ENCODE measurements around the gene SFT2D3. TPM values are rescaled to one million over a fixed set of nuclear protein-coding genes. Genes with fewer than 3 reads are reported as not detected.
"Not testable (repeated sequence)": the region's sequence is repeated elsewhere in the genome, so short reads cannot be mapped to it uniquely, and the experiment has no call there.

Gene SFT2D3
- total RNA-seq, 1 experiment from 2014 or later, result 4.7 TPM

GRCh38 chr2:127747621-127748020 is 46.3 kb downstream of the SFT2D3 start:
- H3K4me1 ChIP-seq (ENCODE audit: insufficient read depth, low read length), result no peaks in the 10 kb centered on the region
- no peak overlapping the region for H3K18ac ChIP-seq (ENCODE audit: insufficient read length, low read depth, low read length)
- no peak overlapping the region for H3K4ac ChIP-seq (ENCODE audit: low read depth, low read length)
- no peak overlapping the region for H3K9ac ChIP-seq (ENCODE audit: extremely low read depth, insufficient read length, low read length)
- no peak overlapping the region for H3T11ph ChIP-seq (ENCODE audit: low read length)
- H2AFZ ChIP-seq (ENCODE audit: low read length), result no peak overlapping the region
- H3K4me1 Mint-ChIP-seq, result no peaks in the 10 kb centered on the region
- H3K56ac ChIP-seq (ENCODE audit: insufficient read length, low read depth, low read length), result no peak overlapping the region
- no peaks in the 10 kb centered on the region for H3K79me1 ChIP-seq (ENCODE audit: insufficient read depth, low read depth, low read length, poor library complexity, severe bottlenecking)
- no peak overlapping the region for H4K91ac ChIP-seq (ENCODE audit: insufficient read length, low read depth, low read length)
- no peak overlapping the region for H3K4me3 Mint-ChIP-seq
- no peak overlapping the region for H2BK12ac ChIP-seq (ENCODE audit: insufficient read length, low read depth, low read length)
- H3K27ac ChIP-seq (ENCODE audit: insufficient read length, low read depth, low read length), result no peak overlapping the region
- H3K23ac ChIP-seq (ENCODE audit: insufficient read length, low read depth, low read length), result no peak overlapping the region
- no peak overlapping the region for H2BK120ac ChIP-seq (ENCODE audit: low read depth, low read length, poor library complexity, severe bottlenecking)
- peaks cover 6 to 41% (median 15%) of the 10 kb centered on the region in 3 experiments; a peak in 6 of 7 replicates for H3K36me3 Mint-ChIP-seq (ENCODE audit: insufficient read depth in 1 of 3, low read depth in 3 of 3)
- H2BK15ac ChIP-seq (ENCODE audit: low read depth, low read length), result no peak overlapping the region
- TF ChIP-seq CTCF (conservative IDR thresholded peaks at IDR 0.05), result no peak
- no peak overlapping the region for H2BK20ac ChIP-seq (ENCODE audit: low read depth, low read length, poor library complexity, severe bottlenecking)
- H2AK5ac ChIP-seq (ENCODE audit: insufficient read length, low read length), result no peak overlapping the region
- H3K79me2 ChIP-seq (ENCODE audit: insufficient read depth, low read length), result no peaks in the 10 kb centered on the region
- H4K5ac ChIP-seq (ENCODE audit: insufficient read length, low read depth, low read length), result no peak overlapping the region
- no peak overlapping the region for H3K4me2 ChIP-seq (ENCODE audit: insufficient read depth, insufficient read length, low read length)
- H4K20me1 ChIP-seq (ENCODE audit: control insufficient read depth, insufficient read depth, insufficient read length), result no peaks in the 10 kb centered on the region
- H2BK5ac ChIP-seq (ENCODE audit: insufficient read length, low read length), result no peak overlapping the region
- H4K8ac ChIP-seq (replicated peaks; ENCODE audit: insufficient read length, low read depth, low read length), result no peak overlapping the region
- H3K27ac Mint-ChIP-seq, result no peak overlapping the region
- no peaks in the 10 kb centered on the region for H3K23me2 ChIP-seq (ENCODE audit: insufficient read length, low read depth, low read length, poor library complexity, severe bottlenecking)
- H3K27me3 ChIP-seq (ENCODE audit: insufficient read depth, low read length), result no peaks in the 10 kb centered on the region
- no peak for DNase-seq
- no peaks in the 10 kb centered on the region for H3K9me3 Mint-ChIP-seq
- no peaks in the 10 kb centered on the region for H3K9me3 ChIP-seq (ENCODE audit: control insufficient read depth, low read depth, low read length)
- H3K27me3 Mint-ChIP-seq (ENCODE audit: low read depth), result peaks cover 1% of the 10 kb centered on the region; the same call in 1 of the 2 replicates
- WGBS (ENCODE audit: extremely low coverage, insufficient read length, low lambda C conversion rate), result no CpG with 5 or more reads among the region's 5 CpGs
- H3K14ac ChIP-seq (ENCODE audit: insufficient read depth, low read length), result no peak overlapping the region

- H3K9ac ChIP-seq (ENCODE audit: extremely low read depth, insufficient read length, low read length); H3K18ac ChIP-seq (ENCODE audit: insufficient read length, low read depth, low read length); H3K4me3 Mint-ChIP-seq; H3K27me3 Mint-ChIP-seq (ENCODE audit: low read depth); H3K23ac ChIP-seq (ENCODE audit: insufficient read length, low read depth, low read length); H3K4me1 Mint-ChIP-seq; H2BK12ac ChIP-seq (ENCODE audit: insufficient read length, low read depth, low read length); H2BK15ac ChIP-seq (ENCODE audit: low read depth, low read length); H2BK120ac ChIP-seq (ENCODE audit: low read depth, low read length, poor library complexity, severe bottlenecking); H3T11ph ChIP-seq (ENCODE audit: low read length); H2BK5ac ChIP-seq (ENCODE audit: insufficient read length, low read length); H3K9me3 Mint-ChIP-seq; H3K79me1 ChIP-seq (ENCODE audit: insufficient read depth, low read depth, low read length, poor library complexity, severe bottlenecking); H3K56ac ChIP-seq (ENCODE audit: insufficient read length, low read depth, low read length); H3K9me3 ChIP-seq (ENCODE audit: control insufficient read depth, low read depth, low read length); H4K20me1 ChIP-seq (ENCODE audit: control insufficient read depth, insufficient read depth, insufficient read length); H2AK5ac ChIP-seq (ENCODE audit: insufficient read length, low read length); H2BK20ac ChIP-seq (ENCODE audit: low read depth, low read length, poor library complexity, severe bottlenecking); H4K5ac ChIP-seq (ENCODE audit: insufficient read length, low read depth, low read length); H3K79me2 ChIP-seq (ENCODE audit: insufficient read depth, low read length); H2AFZ ChIP-seq (ENCODE audit: low read length); H3K4ac ChIP-seq (ENCODE audit: low read depth, low read length); H3K4me1 ChIP-seq (ENCODE audit: insufficient read depth, low read length); H4K91ac ChIP-seq (ENCODE audit: insufficient read length, low read depth, low read length); H4K8ac ChIP-seq (replicated peaks; ENCODE audit: insufficient read length, low read depth, low read length); H3K4me2 ChIP-seq (ENCODE audit: insufficient read depth, insufficient read length, low read length); DNase-seq; H3K23me2 ChIP-seq (ENCODE audit: insufficient read length, low read depth, low read length, poor library complexity, severe bottlenecking); H3K27ac ChIP-seq (ENCODE audit: insufficient read length, low read depth, low read length); H3K14ac ChIP-seq (ENCODE audit: insufficient read depth, low read length); H3K27me3 ChIP-seq (ENCODE audit: insufficient read depth, low read length): not testable (repeated sequence)
- Mint-ChIP-seq H3K27ac (peak overlapping the region in 1 of 3 experiments; percentile 12; a peak in 3 of 7 replicates), H3K36me3 (ENCODE audit: insufficient read depth in 1 of 3, low read depth in 3 of 3) (peaks cover 9 to 35% (median 18%) of the 10 kb centered on the region in 3 experiments; a peak in 6 of 7 replicates)
- WGBS (ENCODE audit: extremely low coverage, insufficient read length, low lambda C conversion rate), result no CpG with 5 or more reads among the region's 5 CpGs
Measured at GRCh38 chr2:127749537-127749936, 48.2 kb downstream of the SFT2D3 start.

All from H9 (cell line).